Tibial nerve (tissue), 3 donors: ENCODE data around the gene ATF2.

Experiments used
- CTCF ChIP-seq, 5 experiments: fragments of 200-600 bp in 3 of 5; fragments of 450-650 bp in 2 of 5; sonication (generic) in 3 of 5; IDR thresholded peaks; one replicate each; pipeline ENCODE4 v1.5.1; 2016 to 2019; ENCODE audit warnings: antibody characterized with exemption in 5 of 5, mild to moderate bottlenecking in 3 of 5, moderate library complexity in 2 of 5
- POLR2A ChIP-seq, 2 donors: fragments of 450-650 bp; IDR thresholded peaks; one replicate each; pipeline ENCODE4 v1.6.1; 2017; ENCODE audit warnings: antibody characterized with exemption in 2 of 2, mild to moderate bottlenecking in 2 of 2, moderate library complexity in 2 of 2

- TF ChIP-seq CTCF (IDR thresholded peaks at IDR 0.05) (no peak), POLR2A (IDR thresholded peaks at IDR 0.05) (no peak)
Measured at GRCh38 chr2:175080479-175080878, 87.5 kb downstream of the ATF2 start.
